HG03139 (cell line): ENCODE measurements around the gene FBXO10.
"Not testable (repeated sequence)": the region's sequence is repeated elsewhere in the genome, so short reads cannot be mapped to it uniquely, and the experiment has no call there.

ENCODE experiments used
- ATAC-seq: cut with Tn5 transposase; IDR thresholded peaks from one replicate; pipeline ENCODE4 v1.9.1; 2021; ENCODE audit not compliant: unreplicated experiment

FBXO10 gene

GRCh38 chr9:37485389-37486255 lies 90.6 kb downstream of the FBXO10 start, which contains the start of gene POLR1E:
TSS of gene POLR1E (plus strand) at chr9:37485948. CDS start at chr9:37486048, 100 bp downstream.
- ATAC-seq = peak; percentile 98

DNA sequence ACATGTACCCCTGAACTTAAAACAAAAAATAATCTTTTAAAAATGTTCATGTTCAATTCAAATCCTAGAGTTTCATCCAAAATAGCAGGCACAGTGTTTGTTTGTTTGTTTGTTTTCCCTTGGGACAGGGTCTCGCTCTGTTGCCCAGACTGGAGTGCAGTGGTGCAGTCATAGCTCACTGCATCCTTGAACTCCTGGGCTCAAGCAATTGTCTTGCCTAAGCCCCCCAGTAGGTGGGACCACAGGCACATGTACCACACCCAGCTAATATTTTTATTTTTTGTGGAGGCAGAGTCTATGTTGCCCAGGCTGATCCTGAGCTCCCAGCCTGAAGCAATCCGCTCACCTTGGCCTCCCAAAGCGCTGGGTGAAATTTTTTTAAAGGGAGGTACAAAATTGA lies 95.4 kb downstream of the FBXO10 start:
- no peak for ATAC-seq

GRCh38 chr9:37477987-37478619 lies 98.1 kb downstream of the FBXO10 start:
- not testable (repeated sequence) for ATAC-seq

GRCh38 chr9:37477443-37477842 lies 98.7 kb downstream of the FBXO10 start:
- not testable (repeated sequence) for ATAC-seq

GRCh38 chr9:37476930-37477329 lies 99.2 kb downstream of the FBXO10 start:
- no peak for ATAC-seq

GRCh38 chr9:37474438-37474837 lies 101.7 kb downstream of the FBXO10 start:
- no peak for ATAC-seq

DNA sequence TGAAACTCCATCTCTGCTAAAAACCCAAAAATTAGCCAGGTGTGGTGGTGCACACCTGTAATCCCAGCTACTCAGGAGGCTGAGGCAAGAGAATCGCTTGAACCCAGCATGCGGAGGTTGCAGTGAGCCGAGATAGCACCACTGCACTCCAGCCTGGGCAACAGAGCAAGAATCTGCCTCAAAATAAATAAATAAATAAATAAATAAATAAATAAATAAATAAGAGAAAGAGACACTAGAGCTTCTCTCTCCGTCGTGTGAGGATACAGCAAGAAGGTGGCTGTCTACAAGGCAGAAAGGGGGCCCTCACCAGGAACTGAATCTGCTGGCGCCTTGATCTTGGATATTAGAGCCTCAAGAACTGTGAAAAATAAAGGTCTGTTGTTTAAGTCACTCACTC lies 102.2 kb downstream of the FBXO10 start:
- not testable (repeated sequence) for ATAC-seq

- no peak for ATAC-seq
Observed at GRCh38 chr9:37471942-37472684, 104.1 kb downstream of the FBXO10 start.

DNA sequence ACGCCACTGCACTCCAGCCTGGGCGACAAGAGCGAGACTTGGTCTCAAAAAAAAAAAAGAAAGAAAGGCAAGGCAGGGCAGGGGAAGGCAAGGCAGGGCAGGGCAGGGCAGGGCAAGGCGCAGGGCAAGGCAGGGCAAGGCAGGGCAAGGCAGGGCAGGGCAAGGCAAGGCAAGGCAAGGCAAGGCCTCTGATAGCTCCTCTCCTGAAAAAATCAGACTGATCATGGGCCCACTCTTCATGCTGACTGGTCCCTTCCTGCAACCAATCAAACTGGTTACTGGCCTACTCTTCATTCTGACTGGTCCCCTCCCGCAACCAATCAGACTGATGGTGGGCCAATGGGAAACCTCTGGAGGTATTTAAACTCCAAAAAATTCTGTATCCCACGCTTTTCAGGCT lies 107.6 kb downstream of the FBXO10 start:
- no peak for ATAC-seq

GRCh38 chr9:37467530-37467929 lies 108.7 kb downstream of the FBXO10 start:
- ATAC-seq = not testable (repeated sequence)

DNA sequence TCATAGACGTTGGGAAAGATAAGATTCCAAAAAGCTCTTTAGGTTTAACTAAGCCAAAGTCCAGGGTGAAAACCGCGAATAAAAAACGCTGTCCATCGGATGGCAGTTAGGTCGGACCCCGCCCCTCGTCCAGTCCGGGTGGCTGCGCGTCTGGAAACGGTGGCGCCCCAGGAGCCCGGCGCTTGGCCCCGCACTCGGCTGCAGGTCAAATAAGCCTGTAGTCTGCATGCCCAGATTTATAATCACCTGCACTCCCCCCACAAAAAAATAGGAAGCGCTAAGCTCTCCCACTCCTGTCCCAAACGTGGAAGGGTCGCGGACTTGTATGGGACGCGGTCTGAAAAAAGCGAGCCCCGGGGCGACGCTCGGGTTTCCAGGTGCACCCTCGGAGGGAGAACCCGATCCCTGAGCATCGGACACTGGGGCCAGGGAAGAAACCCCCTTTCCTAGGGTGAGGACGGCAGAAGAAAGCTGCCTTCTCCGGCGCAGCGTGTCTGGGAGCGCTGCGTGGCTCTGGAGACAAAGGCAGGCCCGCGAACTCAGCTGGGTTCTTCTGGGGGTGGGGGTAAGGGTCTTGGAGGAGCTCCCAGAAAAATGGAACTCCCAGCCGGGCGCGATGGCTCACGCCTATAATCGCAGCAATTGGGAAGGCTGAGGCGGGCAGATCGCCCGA lies 110.0 kb downstream of the FBXO10 start:
- no peak for ATAC-seq

- ATAC-seq = peak; percentile 75
Observed at GRCh38 chr9:37465249-37466036, 110.7 kb downstream of the FBXO10 start, which contains the start of gene ZBTB5. TSS of gene ZBTB5 (minus strand) at chr9:37465450. CDS start at chr9:37442551, 22,899 bp downstream.

DNA sequence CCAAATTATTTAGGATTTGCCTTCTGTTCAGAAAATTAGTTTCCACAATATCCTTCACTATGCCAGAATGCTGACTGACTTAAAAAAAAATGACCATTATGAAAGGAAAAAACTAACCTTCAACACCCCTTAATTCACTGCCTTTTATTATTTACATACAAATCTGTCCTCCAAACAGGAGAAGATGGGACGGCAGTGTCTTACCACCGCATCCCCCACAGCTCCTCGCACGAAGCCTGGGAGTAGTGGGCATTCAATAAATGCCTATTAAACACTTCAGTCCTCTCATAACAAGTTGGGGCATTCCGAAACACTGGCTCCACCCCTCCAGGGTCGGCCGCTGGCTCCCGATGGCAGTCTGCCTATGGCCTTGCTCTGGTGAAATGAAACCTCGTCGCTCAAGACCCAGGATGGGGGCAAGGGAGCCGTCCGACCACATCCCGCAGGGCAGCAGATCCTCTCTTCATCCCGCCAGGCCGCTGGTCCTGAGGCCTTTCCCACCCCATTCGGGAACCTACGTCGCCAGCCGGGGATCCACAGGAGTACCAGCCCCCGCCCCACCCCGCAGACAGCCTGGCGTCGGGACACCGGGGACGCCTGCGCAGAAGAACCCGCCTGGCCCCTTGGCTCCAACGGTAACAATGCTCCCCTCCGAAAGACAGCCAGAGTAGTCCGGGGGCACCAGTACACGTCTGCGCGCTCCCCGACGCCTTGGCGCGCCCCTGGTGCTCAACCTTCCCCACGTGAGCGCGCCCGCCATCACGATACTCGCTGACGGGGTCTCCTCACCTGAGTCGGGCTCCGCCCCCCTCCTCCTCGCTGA lies 111.5 kb downstream of the FBXO10 start:
- ATAC-seq = peak; percentile 38

GRCh38 chr9:37464006-37464405 lies 112.2 kb downstream of the FBXO10 start:
- ATAC-seq = no peak
